Measurements from ENCODE around the gene CCDC88C.

Gene CCDC88C

DNA sequence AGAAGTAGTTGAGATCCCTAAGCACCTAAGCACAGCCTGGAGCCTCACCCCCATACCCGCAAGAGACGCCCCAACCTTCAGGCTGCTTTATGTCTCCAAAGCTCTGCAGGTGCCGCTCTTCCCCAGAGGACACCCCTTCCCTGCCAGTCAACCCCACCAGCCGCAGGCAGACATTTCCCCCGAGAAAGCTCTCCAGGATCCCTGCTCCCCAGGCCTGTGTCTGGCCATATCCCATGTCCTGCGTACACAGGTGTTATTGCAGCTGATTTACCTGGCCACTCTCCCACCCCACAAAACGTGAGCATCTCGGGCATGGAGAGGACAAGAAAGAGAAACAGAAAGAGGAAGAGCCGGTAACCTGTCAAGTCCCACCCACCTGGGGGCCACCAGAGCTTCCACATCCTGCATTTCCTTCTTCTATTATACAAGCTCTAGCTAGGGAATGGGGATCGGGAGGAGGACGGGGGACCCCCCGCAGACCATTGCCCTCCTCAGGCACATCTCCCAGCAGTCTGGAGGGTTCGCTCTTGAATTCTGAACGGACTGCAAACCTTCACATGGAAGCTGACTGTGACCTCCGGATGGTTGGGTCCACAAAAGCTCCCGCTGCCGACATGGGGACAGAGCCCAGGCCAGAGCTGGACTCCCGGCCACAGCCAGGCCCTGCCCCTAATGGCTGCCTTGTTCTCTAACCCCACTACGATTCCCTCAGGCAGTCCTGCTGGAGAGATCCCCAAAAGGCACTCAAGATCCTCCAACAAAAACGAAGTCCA lies 17.6 kb downstream of the CCDC88C start:
- in situ Hi-C loops (cut with MboI; ENCODE audit: low sequenced_read_pairs), result no loop called here

DNA sequence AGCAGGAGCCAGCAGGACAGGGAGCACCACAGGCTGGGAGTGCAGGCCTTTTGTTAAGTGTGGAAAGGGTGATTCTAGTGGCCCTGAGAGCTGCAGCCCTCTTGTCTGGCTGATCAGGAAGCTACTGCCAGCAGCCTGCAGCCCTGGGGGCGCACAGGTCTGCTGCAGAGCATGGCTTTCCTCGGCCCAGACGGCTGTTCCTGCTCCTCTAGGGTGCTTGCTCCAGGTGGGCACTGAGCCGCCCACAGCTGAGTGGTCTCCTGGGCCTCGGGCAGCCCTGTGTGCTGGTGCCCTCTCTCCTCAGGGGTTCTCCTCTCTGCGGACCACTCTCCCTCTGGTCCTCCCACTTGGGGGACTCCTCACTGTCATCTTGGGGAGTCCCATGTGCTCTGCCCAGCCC lies 18.9 kb downstream of the CCDC88C start:
- in situ Hi-C loops (cut with MboI; ENCODE audit: low sequenced_read_pairs), result no loop called here

DNA sequence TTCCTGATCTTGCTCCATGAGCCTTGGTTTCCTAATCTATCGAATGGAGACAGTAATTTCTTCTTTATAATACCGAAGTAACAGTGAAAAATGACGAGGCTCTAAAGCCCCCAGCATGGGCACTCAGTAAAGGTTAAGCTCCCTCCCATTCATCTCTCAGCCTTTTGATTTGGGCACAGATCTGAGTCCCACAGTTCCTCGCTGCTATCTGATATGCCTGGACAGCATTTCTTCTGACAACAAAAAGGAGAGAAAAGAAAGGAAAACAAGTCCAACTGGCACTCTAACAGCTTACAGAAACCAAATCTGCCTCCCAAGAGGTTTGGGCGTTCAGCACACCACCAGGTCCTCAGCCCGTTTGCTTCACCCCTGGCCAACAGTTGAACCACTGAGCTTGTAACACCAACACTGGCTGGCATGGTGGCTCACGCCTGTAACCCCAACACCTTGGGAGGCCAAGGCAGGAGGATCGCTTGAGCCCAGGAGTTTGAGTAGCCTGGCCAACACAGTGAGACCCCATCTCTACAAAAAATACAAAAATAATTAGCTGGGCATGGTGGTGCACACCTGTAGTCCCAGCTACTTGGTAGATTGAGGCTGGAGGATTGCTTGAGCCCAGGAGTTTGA lies 19.5 kb downstream of the CCDC88C start:
- in situ Hi-C loops (cut with MboI; ENCODE audit: low sequenced_read_pairs), result no loop called here

DNA sequence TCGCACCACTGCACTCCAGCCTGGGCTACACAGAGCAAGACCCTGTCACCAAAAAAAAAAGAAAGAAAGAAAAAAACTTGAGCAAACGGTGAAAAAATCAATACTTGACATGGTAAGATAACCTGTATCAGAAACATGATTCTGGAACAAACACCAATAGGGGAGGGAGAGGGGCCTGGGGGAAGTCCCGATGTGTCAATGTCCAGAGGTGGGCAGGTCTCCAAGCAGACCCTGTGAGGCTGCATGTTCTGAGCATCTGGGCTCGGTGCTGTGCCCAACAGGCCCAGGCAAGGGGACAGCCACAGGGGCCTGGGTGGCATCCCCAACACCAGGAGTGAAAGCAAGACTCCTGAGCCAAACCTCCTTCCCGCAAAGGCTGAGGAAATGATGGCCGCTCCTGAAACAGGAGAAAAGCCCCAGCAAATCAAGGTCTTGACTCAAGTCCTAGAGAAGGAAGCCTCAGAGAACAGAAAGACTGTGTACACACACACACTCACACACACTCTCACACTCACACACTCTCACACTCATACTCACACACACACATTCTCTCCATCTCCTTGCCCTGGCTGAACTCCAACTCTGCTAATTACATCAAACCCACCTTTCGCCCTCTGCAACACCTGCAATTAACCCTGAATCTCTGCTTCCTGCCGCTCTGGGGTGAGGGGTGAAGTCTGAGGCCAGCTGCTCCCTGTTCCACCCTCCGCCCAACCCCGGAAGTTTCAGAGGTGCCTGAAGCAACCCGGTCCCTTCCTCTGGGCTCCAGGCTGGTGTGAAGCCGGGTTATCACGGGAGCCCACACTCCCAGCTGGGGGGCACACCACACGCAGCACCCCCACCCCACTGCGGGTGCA lies 20.4 kb downstream of the CCDC88C start:
- in situ Hi-C loops (cut with MboI; ENCODE audit: low sequenced_read_pairs), result no loop called here

DNA sequence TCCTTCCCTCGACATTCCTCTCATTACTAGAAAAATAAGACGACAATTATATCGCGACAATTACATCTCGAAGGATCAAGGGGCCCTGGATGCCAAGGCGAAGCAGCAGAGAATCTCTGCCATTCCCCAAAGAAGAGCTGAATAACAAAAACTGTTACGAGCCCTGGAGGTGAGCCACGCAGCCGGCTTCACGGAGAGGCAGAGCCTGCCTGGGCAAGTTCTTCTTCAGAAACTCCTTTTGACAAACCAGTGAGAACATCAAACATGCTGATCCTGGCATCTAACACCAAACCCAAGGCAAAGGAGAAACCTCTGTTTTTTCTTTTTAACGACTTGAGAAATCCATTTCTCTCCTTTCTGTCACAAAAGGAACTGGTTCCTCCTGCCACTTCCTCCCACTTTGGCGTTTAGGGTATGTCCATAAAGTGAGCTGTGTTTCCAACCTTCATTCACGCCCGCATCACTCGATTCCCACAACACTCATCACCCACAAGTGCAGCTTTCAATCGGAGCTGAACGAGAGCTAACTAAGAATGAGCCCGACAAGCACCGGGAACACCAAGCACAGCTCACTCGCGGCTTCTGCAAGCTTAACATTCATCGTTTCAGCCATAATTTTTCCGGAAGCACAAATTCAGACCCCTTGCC lies 21.5 kb downstream of the CCDC88C start:
- in situ Hi-C loops (cut with MboI; ENCODE audit: low sequenced_read_pairs), result no loop called here

DNA sequence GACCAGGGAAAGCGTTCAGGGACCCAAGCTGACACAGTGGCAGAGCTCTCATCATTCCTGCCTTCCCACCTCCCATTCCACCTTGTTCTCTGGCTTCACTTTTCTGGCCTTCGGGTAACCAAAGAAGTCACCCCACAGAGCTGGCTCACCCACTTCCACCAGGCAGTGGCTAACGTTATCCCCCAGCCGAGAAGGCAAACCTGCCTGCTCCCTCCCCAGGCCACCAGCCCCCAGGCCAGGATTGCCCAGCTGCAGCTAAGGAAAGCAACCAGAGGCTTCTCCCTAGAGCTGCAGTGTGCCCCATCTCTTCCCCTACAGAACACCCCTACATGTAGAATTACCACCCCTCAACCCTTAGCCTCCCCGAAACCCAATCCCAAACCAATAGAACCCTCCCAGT lies 22.2 kb downstream of the CCDC88C start:
- in situ Hi-C loops (cut with MboI; ENCODE audit: low sequenced_read_pairs), result no loop called here

DNA sequence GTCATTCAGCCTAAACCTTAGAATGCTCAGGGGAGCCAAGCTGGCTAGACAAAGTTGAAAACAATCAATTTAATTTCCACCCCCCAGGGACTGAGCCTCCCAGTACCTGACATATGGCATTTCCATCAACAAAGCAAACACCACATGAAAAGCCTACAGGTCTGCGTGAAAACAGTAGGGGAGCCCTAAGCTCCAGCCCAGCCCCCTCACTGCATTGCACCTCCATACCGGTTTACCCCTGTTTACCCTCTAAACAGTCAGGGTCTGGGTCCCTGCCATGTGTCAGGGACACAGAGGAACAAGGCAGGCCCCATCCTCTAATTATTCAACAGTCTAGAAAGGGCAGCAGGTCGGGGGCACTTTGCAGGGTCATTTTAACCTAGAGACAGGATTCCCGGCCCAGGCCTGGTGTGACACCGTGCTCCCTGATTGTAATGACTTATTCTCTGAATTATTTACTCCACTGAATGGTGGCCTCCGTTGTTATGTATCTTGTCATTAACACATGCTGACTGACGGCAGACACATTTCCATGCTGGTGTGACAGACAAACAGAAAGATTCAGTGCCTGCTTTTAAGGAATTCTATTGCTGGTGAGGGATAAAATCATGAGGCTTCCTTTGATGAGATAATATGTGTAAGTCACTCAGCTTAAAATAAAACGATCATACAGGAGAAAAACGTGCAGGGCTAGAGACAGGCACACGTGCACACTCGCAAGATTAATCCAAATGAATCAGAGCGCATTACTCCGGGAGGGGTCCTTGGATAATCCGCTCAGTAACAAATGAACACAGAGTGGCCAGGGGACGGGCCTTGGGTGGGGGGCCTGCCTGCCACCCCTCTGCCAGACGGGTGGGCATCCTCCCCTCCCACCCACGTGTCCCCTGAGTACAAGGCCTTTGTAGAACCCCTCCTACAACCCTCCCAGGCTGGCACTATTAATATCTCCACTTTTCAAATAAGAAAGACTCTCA lies 23.2 kb downstream of the CCDC88C start:
- in situ Hi-C loops (cut with MboI; ENCODE audit: low sequenced_read_pairs), result no loop called here

DNA sequence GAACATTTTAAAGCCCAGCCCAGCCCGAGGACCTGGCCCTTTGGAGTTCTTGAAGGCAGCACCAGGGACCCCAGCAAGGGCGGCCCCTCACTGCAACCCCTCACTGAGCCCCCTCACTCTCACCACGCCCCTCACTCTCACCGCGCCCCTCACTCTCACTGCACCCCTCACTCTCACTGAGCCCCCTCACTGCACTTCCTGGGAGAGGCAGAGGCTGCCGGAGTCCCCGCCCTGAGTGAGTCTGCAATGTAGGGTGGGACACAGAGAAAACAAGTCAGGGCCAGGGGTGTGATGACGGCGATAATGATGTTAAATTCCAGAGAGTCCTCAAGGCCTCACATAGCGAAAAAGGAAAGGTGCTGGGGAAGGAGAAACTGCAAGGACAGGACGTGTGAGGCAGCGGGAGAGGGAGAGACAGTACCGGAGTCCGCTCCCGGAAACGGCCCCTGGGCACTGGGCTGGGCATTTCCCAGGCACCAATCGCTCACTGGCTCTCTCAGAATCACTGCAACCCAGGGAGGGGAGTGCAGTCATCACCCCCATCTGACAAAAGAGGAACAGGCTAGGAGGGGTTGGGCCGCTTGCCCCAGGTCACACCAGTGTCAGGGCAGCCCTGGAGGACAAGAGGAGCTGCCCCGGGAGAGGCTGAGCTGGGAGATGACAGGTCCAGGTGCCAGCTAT lies 24.9 kb downstream of the CCDC88C start:
- in situ Hi-C loops (cut with MboI; ENCODE audit: low sequenced_read_pairs), result no loop called here

DNA sequence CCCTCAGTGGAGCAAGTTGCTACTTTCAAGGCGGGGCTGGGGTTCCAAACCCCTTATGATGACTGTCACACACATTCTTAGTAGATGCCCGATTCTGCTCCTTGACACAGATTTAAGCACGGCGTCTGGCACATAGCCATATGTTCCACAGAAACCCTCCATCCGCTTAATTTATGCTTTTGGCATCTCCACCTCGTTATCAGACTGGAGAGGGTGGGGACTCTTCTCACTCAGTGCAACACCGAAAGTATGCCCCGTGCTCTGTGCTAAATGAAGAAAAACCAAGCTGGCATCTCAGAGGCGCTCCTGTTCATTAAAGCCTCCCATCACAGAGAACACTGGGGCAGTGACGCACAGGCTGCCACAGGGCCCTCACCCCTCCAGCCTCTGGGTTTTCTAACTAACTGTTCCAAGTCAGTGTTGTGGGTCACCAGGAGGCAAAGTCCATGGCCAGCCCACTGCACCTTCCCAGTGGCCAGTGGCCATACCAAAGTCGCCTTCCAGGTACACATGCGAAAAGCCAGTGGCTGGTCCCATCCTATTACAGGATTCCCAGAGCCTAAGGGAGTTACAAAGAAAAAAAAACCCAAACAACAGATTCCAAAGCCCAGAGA lies 27.3 kb downstream of the CCDC88C start:
- in situ Hi-C loops (cut with MboI; ENCODE audit: low sequenced_read_pairs), result no loop called here

DNA sequence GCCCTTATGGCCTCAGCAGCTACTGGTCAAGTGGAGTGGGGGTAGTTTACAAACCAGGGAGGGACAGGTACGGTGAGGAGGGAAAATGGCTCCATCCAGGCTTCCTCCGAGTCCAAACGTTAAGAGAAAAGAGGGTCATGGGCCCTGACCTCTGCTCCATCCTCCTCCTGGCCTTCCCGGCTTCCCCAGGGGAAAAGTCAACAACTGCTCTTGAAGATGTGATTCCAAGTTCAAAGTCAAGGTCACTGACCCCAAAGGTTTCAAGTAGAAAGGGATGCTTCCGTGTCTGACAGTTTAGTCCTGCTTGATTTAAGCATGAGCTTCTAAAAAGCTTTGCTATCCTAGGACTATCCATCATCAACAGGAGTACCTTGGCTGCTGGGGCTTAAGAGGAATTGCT lies 28.5 kb downstream of the CCDC88C start:
- in situ Hi-C loops (cut with MboI; ENCODE audit: low sequenced_read_pairs), result no loop called here

DNA sequence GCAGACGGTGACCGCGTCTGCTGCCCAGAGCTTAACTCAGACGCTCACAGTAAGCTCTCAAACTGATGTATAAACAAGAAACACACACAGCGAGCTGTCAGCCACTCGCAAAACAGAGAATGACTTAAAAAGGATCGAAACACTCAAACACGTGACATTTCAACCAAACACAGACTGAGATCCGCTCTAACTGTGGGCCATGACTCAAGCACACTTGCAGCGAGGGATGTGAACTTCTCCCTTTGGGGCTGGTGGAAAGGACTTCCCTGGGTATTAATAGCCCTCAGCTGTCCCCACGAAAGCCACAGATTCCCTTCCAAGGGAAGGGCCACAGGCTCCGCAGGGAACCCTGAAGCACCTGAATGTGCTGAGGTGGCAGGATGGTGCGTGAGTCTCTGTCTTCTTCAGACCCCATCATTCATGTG lies 29.1 kb downstream of the CCDC88C start:
- in situ Hi-C loops (cut with MboI; ENCODE audit: low sequenced_read_pairs), result no loop called here

DNA sequence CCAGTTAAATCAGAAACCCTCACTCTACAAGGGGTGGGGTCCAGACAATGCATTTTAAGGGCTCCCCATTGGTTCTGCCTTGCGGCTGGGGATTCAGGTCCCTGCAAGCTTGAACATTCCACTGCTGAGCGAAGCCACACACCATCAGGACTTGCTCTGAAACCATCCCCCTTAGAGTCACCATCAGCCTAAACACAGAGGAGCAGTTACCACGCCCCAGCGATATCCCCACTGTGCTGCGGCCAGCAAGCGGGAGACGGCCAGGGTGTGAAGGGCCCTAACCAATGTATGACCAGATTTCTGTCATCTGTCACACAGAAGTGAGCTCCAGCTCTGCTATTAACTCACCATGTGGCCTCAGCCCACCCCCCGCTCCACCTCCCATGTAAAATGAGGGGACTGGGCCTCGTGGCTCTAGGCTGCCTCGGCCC lies 29.7 kb downstream of the CCDC88C start:
- in situ Hi-C loops (cut with MboI; ENCODE audit: low sequenced_read_pairs), result no loop called here

DNA sequence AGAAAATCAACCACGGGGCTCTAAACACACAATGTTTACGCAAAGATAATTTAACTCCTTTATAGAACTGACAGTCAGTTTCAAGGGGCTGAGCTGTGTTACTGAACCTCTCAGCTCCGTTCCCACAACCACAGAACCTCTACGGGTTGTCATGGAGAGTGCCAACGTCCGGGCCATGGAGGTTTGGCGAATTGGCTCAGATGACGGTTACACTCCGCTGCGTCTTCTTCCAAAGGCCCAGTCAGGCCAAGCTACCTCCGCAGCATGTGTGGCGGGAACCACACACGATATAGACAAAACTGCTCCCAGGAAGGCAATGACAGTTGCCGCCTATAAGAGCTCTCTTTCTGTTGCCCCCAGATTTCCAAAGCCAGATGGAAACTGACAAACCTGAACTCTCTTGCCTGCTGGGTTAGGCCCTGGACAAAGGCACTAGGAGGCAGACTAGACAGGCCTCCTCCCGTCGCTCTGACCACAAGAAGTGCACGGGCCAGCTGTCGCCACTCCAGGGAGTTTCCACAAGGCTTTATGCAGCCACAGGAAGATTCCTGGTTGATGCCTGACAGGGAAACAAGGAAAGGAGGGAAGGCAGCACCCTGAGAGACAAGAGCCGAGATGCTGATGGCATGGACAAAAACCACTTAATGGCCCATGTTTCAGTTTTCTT lies 30.3 kb downstream of the CCDC88C start:
- in situ Hi-C loops (cut with MboI; ENCODE audit: low sequenced_read_pairs), result no loop called here

DNA sequence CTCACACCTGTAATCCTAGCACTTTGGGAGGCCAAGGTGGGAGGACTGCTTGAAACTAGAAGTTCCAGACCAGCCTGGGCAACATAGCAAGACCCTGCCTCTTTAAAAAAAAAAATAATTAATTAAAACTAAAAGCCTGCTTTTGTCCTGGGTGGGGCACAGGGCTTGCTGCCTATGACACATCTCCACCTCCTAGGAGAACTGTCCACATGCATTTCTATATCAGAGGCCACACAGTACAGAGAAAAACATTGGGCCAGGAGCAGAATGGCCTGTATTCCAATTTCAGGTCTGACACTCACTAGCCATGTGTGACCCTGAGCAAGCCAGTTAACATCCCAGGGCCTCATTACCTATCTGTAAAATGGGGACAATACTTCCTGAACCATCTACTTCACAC lies 31.9 kb downstream of the CCDC88C start:
- in situ Hi-C loops (cut with MboI; ENCODE audit: low sequenced_read_pairs), result no loop called here

DNA sequence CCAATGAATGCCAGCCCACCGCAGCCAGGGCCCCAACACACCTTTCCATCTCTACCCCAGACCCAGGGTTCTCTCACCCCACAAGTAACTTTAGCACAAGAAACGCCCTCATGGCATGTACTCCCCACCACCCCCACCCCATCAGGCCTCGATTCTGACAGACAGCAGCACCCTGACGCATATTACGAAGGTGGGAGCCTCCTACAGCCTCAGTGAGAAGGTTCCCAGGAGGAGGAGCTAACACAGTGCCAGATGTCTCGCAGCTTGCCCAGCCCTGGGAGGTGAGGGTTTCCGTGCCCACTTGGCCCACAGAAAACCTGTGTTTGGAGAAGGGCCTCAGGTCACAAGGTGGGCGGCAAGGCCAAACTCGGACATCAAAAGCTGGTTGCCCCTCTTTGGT lies 32.4 kb downstream of the CCDC88C start:
- in situ Hi-C loops (cut with MboI; ENCODE audit: low sequenced_read_pairs), result no loop called here

DNA sequence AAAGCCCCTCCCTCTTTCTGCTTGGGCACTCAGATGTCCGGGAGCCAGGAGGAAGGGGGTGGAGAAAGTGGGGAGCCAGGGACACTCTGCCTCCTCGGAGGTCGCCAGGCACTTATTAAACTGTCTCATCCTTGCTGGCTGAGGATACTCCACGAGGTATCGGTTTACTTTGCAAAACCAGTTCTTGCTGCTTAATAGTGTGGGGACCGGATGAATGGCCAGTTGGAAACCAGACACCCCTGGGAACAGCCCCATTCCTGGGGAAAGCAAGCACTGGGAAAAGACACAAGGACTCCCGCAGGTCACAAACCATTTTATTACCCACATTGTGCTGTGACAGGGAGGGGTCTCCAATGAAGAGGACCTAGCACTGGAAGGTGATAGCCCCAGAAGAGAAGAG lies 34.2 kb downstream of the CCDC88C start:
- in situ Hi-C loops (cut with MboI; ENCODE audit: low sequenced_read_pairs), result no loop called here

DNA sequence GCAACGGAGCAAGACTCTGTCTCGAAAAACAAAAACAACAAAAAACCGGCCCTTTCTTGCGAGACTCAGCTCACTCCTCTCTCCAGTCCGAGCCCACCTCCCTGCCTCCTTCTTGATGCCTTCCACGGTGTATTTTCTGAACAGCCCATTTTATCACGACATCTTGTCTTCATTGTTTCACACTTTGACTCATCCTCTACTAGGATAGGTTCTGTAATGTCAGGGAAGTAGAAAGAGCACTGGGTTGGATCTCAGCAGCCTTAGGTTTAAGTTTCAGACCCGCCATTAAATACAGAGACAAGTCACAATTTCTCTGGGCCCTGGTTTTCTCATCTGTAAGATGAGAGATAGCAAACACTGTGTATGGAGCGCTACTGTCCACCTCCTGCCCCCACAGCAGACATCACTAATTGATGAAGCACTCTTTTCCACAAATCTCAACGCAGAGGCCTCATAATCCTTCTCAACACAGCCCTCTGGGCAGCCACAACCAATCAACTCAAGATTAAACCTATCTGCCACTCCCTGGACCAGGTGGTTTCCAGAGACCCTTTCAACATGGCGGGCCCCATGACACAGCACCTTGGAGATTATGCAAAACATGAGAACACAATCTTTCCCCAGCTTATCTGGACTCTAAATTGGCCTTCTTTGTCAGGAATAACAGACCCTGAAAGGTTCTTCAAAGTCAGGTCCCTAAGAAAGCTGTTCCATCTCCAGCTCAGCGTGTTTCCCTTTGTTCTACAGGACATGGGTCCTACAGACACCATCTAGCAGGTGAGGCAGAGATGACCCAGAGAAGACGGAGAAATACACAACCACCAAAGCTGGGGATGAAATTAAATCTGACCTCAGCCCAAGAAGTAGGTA lies 35.6 kb downstream of the CCDC88C start:
- in situ Hi-C loops (cut with MboI; ENCODE audit: low sequenced_read_pairs), result no loop called here

All from hTERT RPE-1 (cell line).